Measurements from ENCODE around the gene SLC27A5. TPM values are rescaled to one million over a fixed set of nuclear protein-coding genes. Genes with fewer than 3 reads are reported as not detected.
A peak's percentile ranks its signal among the peaks of the same experiment; 100 is the strongest.
"Not testable (repeated sequence)": the region's sequence is repeated elsewhere in the genome, so short reads cannot be mapped to it uniquely, and the experiment has no call there.

The SLC27A5 gene
- total RNA-seq, 4 donors from 2014 or later = 1.8 to 10.2 (median 6.7) TPM

- DNase-seq = no peak
- intact Hi-C loops (cut with DNase I; ENCODE audit: low total_unique reads) = no loop called here
- H3K4me3 ChIP-seq = peak overlapping the region; percentile 70 to 78
- no peaks in the 10 kb centered on the region for H3K27me3 ChIP-seq
- H3K9me3 ChIP-seq = no peaks in the 10 kb centered on the region
- TF ChIP-seq POLR2A (IDR thresholded peaks at IDR 0.05) = no peak
- no peak for TF ChIP-seq CTCF (IDR thresholded peaks at IDR 0.05)
- H3K4me1 ChIP-seq = peaks cover 0 to 4% of the 10 kb centered on the region in 2 donors
- no peaks in the 10 kb centered on the region for H3K36me3 ChIP-seq
- H3K27ac ChIP-seq = no peak overlapping the region
These were observed 60.9 kb downstream of the SLC27A5 start for GRCh38 chr19:58450856-58451357.

- DNase-seq; H3K4me1 ChIP-seq; H3K27me3 ChIP-seq; H3K27ac ChIP-seq; H3K9me3 ChIP-seq; H3K36me3 ChIP-seq; H3K4me3 ChIP-seq; intact Hi-C loops (cut with DNase I; ENCODE audit: low total_unique reads): not testable (repeated sequence)
These were observed 61.8 kb downstream of the SLC27A5 start for GRCh38 chr19:58449980-58450379.

- H3K27me3 ChIP-seq; intact Hi-C loops (cut with DNase I; ENCODE audit: low total_unique reads); H3K4me3 ChIP-seq; H3K36me3 ChIP-seq; H3K4me1 ChIP-seq; H3K27ac ChIP-seq; DNase-seq; H3K9me3 ChIP-seq: not testable (repeated sequence)
These were observed 62.9 kb downstream of the SLC27A5 start for GRCh38 chr19:58448860-58449259.

Small RNA genes lying within 50 kb of the gene (microRNA-seq; reads per million reads assigned to microRNA genes)
- not detected for gene MIR6807 (ENCODE audit: borderline microRNAs expressed, borderline replicate concordance)

Small RNA genes lying within 50 kb of the gene (small RNA-seq; reads per million reads assigned to genes)
- gene MIR6807 (not detected), gene RN7SL525P (not detected), gene RN7SL693P (not detected), gene RNU6-1337P (not detected)

Other genes with a start within 250 kb of the SLC27A5 start
- gene ZNF8, start 233.0 kb downstream of the SLC27A5 start, total RNA-seq = 10 to 100 TPM in 1 of 4 donors, 1 to 10 TPM in 3; 1.8 to 10.8 (median 8.2) TPM
- 10 to 100 TPM; 27.1 to 62.1 (median 39.2) TPM for gene ERVK3-1, start 206.6 kb downstream of the SLC27A5 start, total RNA-seq
- gene ZSCAN22, start 185.0 kb downstream of the SLC27A5 start, total RNA-seq = 1 to 10 TPM; 3.9 to 5.1 (median 4.6) TPM
- gene A1BG, start 158.5 kb downstream of the SLC27A5 start, total RNA-seq = 100 to 1,000 TPM in 1 of 4 donors, 10 to 100 TPM in 1, 1 to 10 TPM in 2; 2.8 to 108 (median 12.9) TPM
- 1 to 10 TPM in 3 of 4 donors, not detected in 1; 3.4 to 7.2 (median 6.8) TPM for gene ZNF497, start 149.2 kb downstream of the SLC27A5 start, total RNA-seq
- 1 to 10 TPM in 3 of 4 donors, not detected in 1; 1.6 to 4.6 (median 2.8) TPM for gene ZNF837, start 131.0 kb downstream of the SLC27A5 start, total RNA-seq
- 1,000 to 10,000 TPM; 1,103 to 4,958 (median 2,770) TPM for gene RPS5, start 124.7 kb downstream of the SLC27A5 start, total RNA-seq
- not detected for gene RNF225, start 116.3 kb downstream of the SLC27A5 start, total RNA-seq
- gene ZNF584, start 103.3 kb downstream of the SLC27A5 start, total RNA-seq = 10 to 100 TPM in 2 of 4 donors, 1 to 10 TPM in 2; 1.5 to 26.6 (median 16.4) TPM
- 10 to 100 TPM in 1 of 4 donors, 1 to 10 TPM in 3; 4.4 to 19.8 (median 7.6) TPM for gene ZNF132, start 71.8 kb downstream of the SLC27A5 start, total RNA-seq
- gene ZNF324B, start 60.4 kb downstream of the SLC27A5 start, total RNA-seq = 10 to 100 TPM in 1 of 4 donors, 1 to 10 TPM in 3; 1.2 to 17.5 (median 7.3) TPM
- 10 to 100 TPM in 3 of 4 donors, 1 to 10 TPM in 1; 2.9 to 75.1 (median 27.1) TPM for gene ZNF324, start 44.9 kb downstream of the SLC27A5 start, total RNA-seq
- 10 to 100 TPM in 3 of 4 donors, 1 to 10 TPM in 1; 1.8 to 18.7 (median 11.4) TPM for gene ZNF446, start 35.6 kb downstream of the SLC27A5 start, total RNA-seq
- 10 to 100 TPM in 1 of 4 donors, 1 to 10 TPM in 2, under 1 TPM in 1; 0.88 to 17.8 (median 3.8) TPM for gene ZBTB45, start 7.8 kb upstream of the SLC27A5 start, total RNA-seq
- 100 to 1,000 TPM; 192 to 322 (median 280) TPM for gene TRIM28, start 32.1 kb upstream of the SLC27A5 start, total RNA-seq
- 10 to 100 TPM; 30.9 to 77.8 (median 56.0) TPM for gene CHMP2A, start 43.1 kb upstream of the SLC27A5 start, total RNA-seq
- 10 to 100 TPM in 3 of 4 donors, 1 to 10 TPM in 1; 6.1 to 63.7 (median 24.9) TPM for gene UBE2M, start 46.6 kb upstream of the SLC27A5 start, total RNA-seq
- 10 to 100 TPM; 26.5 to 41.5 (median 30.0) TPM for gene MZF1, start 61.3 kb upstream of the SLC27A5 start, total RNA-seq

Measured in uterus (tissue), 4 donors.